ENCODE results near the gene CSTA.

Gene CSTA

DNA sequence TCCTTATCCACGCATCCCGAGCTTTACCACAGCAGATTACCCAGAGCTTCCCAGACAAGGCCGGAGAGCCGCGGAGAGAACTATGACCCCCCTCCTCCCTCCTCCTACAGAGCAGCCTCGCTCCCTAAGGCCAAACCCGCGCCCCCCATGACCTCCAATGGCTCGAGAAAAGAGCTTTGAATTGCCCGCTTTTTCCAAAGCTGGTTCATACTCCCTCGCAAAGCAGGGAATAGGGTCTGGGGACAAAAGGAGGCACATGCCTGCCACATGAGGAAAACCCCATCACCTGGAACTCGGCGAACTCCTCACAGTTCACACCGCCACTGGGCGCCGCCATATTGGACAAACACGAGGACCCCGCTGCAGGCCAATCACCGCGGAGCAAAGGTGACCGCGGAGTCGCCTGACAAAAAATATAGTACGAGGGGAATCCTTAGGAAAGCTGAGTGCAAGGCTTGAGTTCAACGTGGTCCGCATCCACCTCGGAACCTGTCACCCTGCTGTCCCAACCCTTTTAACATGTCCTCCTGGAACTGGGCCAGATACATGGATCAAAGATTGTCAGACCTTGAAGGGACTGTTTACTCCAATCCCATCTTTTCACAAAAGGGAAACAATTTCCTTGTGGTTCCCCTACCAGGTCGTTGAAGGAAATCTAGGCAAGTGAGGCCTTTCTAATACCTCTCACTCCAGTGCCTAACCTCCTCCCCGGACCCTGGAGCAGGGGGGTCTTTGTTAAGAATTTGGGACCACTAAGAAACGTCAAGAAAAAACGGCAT is 58.0 kb downstream of the CSTA start, which contains the start of gene MIX23:
TSS of gene MIX23 (minus strand) at position 344 of the 779 bp plus-strand sequence. CDS start at position 337, 7 bp downstream.
- FAIRE-seq: peak; percentile 91

DNA sequence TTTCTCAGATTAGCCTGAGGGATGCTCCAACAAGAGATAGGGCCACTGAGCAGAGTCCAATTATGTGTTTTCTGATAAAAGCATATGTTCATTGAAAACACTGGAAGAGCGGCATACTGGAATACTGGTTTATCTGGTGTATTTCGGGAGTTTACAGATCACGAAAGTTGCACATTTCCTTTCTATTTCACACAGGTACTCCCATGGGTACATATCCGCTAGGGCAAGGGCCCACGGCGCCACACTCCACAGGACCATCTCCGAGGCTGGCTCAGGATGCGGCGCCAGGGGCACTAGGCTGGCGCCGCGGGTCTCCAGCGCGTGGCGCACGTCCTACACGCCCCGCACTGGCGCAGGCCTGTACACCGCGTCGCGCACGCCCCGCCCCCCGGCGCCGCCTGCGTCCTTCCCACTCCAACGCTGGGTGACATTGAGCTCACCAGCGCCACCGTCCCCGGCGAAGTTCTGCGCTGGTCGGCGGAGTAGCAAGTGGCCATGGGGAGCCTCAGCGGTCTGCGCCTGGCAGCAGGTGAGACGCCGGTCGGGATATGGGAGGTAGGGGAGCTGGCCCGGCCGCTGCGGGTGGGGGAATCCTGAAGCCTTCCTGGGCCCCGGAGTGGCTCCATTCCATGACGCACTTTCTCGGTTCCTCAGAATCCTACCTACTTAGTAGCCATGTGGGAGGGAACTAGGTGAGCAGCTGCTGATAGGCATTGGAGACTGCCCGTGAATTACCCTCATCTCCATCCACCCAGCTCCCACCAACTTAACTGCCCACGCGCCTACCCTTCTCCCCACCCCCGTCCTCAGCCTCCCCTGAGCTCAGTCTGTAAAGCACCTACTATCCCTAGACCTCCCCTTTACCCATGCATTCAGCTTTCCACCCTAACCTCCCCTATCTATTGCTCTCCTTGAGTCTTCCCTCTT is 59.0 kb downstream of the CSTA start, which contains the start of gene FAM162A:
TSS of gene FAM162A (plus strand) at position 412 of the 927 bp plus-strand sequence. CDS start at position 496, 84 bp downstream.
- no peak for FAIRE-seq

DNA sequence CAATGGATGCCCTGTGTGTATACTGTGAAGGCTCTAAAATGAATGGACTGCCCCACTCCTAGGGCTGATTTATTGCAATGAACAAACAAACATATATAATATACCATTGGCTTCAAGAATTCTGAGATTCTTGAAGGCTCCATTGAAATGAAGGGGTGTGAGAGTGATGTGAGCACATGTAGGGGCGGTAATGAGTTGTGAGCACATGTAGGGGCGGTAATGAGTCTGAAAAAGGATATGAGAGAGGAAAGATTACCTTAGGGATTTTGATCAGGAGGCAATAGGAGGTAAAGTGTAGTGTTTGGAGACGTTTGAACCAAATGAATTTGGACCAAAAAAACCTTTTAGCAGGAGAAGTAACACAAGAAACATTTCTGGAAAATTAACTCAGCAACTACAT is 62.7 kb downstream of the CSTA start:
- FAIRE-seq: no peak

DNA sequence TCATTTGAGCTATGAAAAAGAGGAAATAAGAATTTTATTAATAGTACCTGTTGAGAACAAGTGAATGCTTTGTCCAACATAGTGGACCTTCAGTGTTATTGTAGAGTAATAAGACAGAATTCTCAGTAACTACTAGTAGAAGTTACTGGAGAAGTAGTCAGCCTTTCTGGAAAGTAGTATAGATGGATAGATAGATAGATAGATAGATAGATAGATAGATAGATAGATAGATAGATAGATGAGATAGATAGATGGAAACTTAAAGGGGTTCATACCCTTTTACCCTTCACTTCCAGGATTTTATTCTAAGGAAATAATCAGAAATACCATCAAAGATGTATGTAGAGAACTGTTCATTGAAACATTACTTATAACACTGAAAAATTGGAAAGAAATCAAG is 64.1 kb downstream of the CSTA start:
- FAIRE-seq: no peak

DNA sequence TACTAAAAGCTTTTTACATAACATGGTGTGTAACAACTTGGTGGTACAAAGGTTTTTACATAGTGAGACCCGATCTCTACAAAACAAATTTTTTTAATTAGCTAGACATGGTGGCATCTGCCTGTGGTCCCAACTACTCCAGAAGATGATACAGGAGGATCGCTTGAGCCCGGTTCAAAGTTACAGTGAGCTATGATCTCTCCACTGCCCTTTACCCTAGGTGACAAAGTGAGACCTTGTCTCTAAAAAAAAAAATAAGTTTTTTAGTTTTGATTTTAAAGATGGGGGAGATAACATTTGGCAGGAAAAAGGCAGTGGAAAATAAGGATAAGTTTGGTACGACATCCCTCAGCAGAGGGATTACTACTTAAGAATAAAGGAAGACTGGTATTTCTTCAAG is 64.8 kb downstream of the CSTA start:
- no peak for FAIRE-seq

DNA sequence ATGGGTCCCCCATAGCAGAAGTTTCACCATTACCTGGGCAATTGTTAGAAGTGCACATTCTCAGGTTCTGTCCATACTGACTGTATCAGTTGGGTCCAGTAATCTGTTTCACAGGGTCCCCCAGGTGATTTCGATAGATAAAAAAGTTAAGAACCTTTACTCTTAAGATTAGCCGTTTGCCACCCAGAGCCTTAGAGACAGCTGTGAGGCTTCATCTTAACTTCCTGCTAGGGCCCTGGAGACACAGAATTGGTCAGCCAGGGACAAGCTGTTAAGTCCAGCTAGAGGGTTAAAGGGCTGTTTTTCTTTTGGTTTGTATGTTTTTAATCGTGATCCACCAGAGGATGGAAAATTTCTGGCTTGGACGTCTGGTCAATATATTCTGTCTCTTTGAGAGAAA is 65.6 kb downstream of the CSTA start:
- no peak for FAIRE-seq
